Astrocyte (in vitro differentiated cells and primary cell): ENCODE measurements around the gene FOXJ1.

Experiments
- EZH2 ChIP-seq: IDR thresholded peaks from 2 replicates; pipeline ENCODE4 v1.6.1; 2012; ENCODE audit warnings: mild to moderate bottlenecking, low read length, inconsistent platforms; ENCODE audit not compliant: insufficient read depth
- TF ChIP-seq, protein P1 (sequence below): IDR thresholded peaks from 2 replicates; pipeline ENCODE4 v1.5.1; 2011; ENCODE audit warnings: low read depth, mild to moderate bottlenecking, inconsistent platforms, low read length, moderate library complexity; ENCODE audit not compliant: insufficient read depth

GRCh38 chr17:76154292-76154691 is 13.2 kb upstream of the FOXJ1 start:
- TF ChIP-seq, protein P1, sequence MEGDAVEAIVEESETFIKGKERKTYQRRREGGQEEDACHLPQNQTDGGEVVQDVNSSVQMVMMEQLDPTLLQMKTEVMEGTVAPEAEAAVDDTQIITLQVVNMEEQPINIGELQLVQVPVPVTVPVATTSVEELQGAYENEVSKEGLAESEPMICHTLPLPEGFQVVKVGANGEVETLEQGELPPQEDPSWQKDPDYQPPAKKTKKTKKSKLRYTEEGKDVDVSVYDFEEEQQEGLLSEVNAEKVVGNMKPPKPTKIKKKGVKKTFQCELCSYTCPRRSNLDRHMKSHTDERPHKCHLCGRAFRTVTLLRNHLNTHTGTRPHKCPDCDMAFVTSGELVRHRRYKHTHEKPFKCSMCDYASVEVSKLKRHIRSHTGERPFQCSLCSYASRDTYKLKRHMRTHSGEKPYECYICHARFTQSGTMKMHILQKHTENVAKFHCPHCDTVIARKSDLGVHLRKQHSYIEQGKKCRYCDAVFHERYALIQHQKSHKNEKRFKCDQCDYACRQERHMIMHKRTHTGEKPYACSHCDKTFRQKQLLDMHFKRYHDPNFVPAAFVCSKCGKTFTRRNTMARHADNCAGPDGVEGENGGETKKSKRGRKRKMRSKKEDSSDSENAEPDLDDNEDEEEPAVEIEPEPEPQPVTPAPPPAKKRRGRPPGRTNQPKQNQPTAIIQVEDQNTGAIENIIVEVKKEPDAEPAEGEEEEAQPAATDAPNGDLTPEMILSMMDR = no peak
- TF ChIP-seq EZH2 = no peak
